ENCODE results near the gene KCTD2. TPM values are rescaled to one million over a fixed set of nuclear protein-coding genes. Genes with fewer than 3 reads are reported as not detected.

The KCTD2 gene
- total and polyA plus RNA-seq, 4 donors = 15.1 to 22.3 (median 19.4) TPM

DNA sequence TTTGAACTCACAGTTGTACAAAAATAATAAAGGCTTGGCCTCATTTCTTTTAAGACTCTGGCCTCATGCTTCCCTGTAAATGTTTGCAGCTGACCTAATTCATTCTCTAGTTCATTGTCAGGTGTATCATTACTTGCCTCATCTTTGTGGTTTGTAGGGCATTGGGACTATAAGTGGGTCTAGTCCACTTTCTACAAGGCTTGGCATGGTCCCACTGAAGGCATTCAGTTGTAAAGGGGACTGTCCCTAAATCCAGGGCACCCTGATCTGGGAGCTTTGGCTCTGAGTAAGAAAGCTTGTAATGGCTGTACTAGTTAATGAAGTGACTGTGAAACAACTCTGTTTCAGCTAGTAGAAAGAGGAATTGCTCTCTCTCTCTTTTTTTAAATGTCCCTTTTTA lies 2.7 kb downstream of the KCTD2 start:
- Histone ChIP-seq H3K9me3 (ENCODE audit: control insufficient read depth in 4 of 4, insufficient read depth in 3 of 4, low read length in 3 of 4) (no peaks in the 10 kb centered on the region), H3K4me1 (ENCODE audit: control insufficient read depth in 5 of 5, insufficient read depth in 5 of 5, low read length in 5 of 5) (peaks cover 0 to 18% (median 3%) of the 10 kb centered on the region in 5 donors), H3K9ac (ENCODE audit: insufficient read depth in 1 of 2, low read length in 2 of 2) (no peak overlapping the region), H3K27ac (ENCODE audit: low read depth in 1 of 2, low read length in 1 of 2) (no peak overlapping the region), H3K4me3 (no peak overlapping the region), H3K27me3 (ENCODE audit: control insufficient read depth in 3 of 3, insufficient read depth in 3 of 3, low read length in 2 of 3) (no peaks in the 10 kb centered on the region), H3K36me3 (ENCODE audit: control insufficient read depth in 4 of 4, insufficient read depth in 4 of 4, low read length in 4 of 4) (peaks cover 10 to 22% (median 17%) of the 10 kb centered on the region in 4 donors)
- TF ChIP-seq, protein P1, sequence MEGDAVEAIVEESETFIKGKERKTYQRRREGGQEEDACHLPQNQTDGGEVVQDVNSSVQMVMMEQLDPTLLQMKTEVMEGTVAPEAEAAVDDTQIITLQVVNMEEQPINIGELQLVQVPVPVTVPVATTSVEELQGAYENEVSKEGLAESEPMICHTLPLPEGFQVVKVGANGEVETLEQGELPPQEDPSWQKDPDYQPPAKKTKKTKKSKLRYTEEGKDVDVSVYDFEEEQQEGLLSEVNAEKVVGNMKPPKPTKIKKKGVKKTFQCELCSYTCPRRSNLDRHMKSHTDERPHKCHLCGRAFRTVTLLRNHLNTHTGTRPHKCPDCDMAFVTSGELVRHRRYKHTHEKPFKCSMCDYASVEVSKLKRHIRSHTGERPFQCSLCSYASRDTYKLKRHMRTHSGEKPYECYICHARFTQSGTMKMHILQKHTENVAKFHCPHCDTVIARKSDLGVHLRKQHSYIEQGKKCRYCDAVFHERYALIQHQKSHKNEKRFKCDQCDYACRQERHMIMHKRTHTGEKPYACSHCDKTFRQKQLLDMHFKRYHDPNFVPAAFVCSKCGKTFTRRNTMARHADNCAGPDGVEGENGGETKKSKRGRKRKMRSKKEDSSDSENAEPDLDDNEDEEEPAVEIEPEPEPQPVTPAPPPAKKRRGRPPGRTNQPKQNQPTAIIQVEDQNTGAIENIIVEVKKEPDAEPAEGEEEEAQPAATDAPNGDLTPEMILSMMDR (IDR thresholded peaks at IDR 0.05; ENCODE audit: control extremely low read depth, extremely low read depth) = no peak
- no peak for DNase-seq
- ATAC-seq (ENCODE audit: insufficient read depth, low FRiP score) = no peak

GRCh38 chr17:75051941-75052340 lies 4.9 kb downstream of the KCTD2 start:
- DNase-seq (no peak), ATAC-seq (ENCODE audit: insufficient read depth, low FRiP score) (no peak)
- H3K27ac ChIP-seq (ENCODE audit: low read depth in 1 of 2, low read length in 1 of 2) = no peak overlapping the region
- H3K9ac ChIP-seq (ENCODE audit: insufficient read depth in 1 of 2, low read length in 2 of 2) = no peak overlapping the region
- TF ChIP-seq, protein P1 (IDR thresholded peaks at IDR 0.05; ENCODE audit: control extremely low read depth, extremely low read depth) = no peak
- H3K36me3 ChIP-seq (ENCODE audit: control insufficient read depth in 4 of 4, insufficient read depth in 4 of 4, low read length in 4 of 4) = peaks cover 10 to 29% (median 17%) of the 10 kb centered on the region in 4 donors
- no peaks in the 10 kb centered on the region for H3K9me3 ChIP-seq (ENCODE audit: control insufficient read depth in 4 of 4, insufficient read depth in 3 of 4, low read length in 3 of 4)
- H3K27me3 ChIP-seq (ENCODE audit: control insufficient read depth in 3 of 3, insufficient read depth in 3 of 3, low read length in 2 of 3) = no peaks in the 10 kb centered on the region
- peaks cover 0 to 13% (median 3%) of the 10 kb centered on the region in 5 donors for H3K4me1 ChIP-seq (ENCODE audit: control insufficient read depth in 5 of 5, insufficient read depth in 5 of 5, low read length in 5 of 5)
- no peak overlapping the region for H3K4me3 ChIP-seq
- 90 to 93% methylated on average over 2 of the region's 2 CpGs for WGBS, 2 donors

DNA sequence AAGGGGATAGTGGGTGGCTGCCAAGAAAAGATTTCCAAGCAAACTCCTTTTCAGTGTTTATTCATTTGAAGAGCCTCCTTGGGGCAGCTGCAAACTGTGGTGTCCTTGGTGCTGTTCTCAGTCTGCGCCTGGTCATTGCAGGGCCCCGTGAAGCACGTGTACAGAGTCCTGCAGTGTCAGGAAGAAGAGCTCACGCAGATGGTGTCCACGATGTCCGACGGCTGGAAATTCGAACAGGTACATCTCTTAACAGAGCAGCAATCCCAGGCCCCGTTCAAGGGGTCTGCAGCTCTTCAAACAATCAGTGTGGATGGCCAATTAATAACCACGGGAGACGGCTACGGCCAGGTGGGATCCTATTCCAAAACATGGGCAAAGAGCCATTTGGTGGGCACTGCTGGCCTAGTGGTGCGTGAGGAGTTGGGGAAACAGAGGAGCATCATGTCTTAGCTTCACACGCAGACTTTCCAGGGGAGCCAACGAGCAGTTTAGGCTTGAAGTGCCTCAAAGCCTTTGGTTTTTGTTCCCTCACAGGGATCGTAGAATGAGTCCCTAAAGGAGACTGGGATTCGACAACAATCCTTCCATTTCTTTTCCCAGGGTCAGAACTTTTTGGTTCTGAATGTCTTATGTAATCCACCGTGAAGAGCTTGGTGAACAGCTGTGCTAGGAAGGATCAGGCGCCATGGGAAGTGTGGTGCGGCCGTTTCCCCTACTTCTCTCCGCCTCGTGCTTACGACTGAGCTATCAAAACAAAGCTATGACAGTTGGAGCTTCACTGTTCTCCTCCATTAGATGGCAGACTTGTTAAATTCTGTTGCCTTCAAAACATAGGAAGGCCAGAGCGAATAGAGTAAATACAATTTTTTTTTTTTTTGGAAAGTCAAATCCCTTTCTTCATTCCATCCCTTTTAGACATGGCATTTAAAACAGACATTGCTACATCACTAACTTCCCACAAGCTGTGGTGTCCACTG lies 12.6 kb downstream of the KCTD2 start:
- H3K9ac ChIP-seq (ENCODE audit: insufficient read depth in 1 of 2, low read length in 2 of 2) = no peak overlapping the region
- peaks cover 0 to 5% (median 0%) of the 10 kb centered on the region in 5 donors for H3K4me1 ChIP-seq (ENCODE audit: control insufficient read depth in 5 of 5, insufficient read depth in 5 of 5, low read length in 5 of 5)
- DNase-seq = peak; percentile 35 to 86 (median 81)
- H3K36me3 ChIP-seq (ENCODE audit: control insufficient read depth in 4 of 4, insufficient read depth in 4 of 4, low read length in 4 of 4) = peaks cover 2 to 38% (median 32%) of the 10 kb centered on the region in 4 donors
- peak overlapping the region in 1 of 2 donors; percentile 50 for H3K27ac ChIP-seq (ENCODE audit: low read depth in 1 of 2, low read length in 1 of 2)
- TF ChIP-seq, protein P1 (IDR thresholded peaks at IDR 0.05; ENCODE audit: control extremely low read depth, extremely low read depth) = peak; percentile 31
- peak; percentile 43 for ATAC-seq (ENCODE audit: insufficient read depth, low FRiP score)
- no peaks in the 10 kb centered on the region for H3K27me3 ChIP-seq (ENCODE audit: control insufficient read depth in 3 of 3, insufficient read depth in 3 of 3, low read length in 2 of 3)
- H3K9me3 ChIP-seq (ENCODE audit: control insufficient read depth in 4 of 4, insufficient read depth in 3 of 4, low read length in 3 of 4) = peaks cover 0 to 3% (median 0%) of the 10 kb centered on the region in 4 donors
- 57 to 64% methylated on average over 25 of the region's 25 CpGs for WGBS, 2 donors
- H3K4me3 ChIP-seq = no peak overlapping the region

Measured in lung (tissue), 12 donors.